ENCODE results near the gene TBC1D21. TPM values are rescaled to one million over a fixed set of nuclear protein-coding genes. Genes with fewer than 3 reads are reported as not detected.
A peak's percentile ranks its signal among the peaks of the same experiment; 100 is the strongest.

TBC1D21 gene
- total RNA-seq, 1 donor from 2014 or later: not detected

GRCh38 chr15:73844356-73844755 is 29.0 kb upstream of the TBC1D21 start:
- peaks cover 36% of the 10 kb centered on the region for H3K27me3 Mint-ChIP-seq (ENCODE audit: low read depth)

GRCh38 chr15:73845507-73845906 is 27.9 kb upstream of the TBC1D21 start:
- no peaks in the 10 kb centered on the region for H3K4me1 Mint-ChIP-seq
- no peak overlapping the region for H3K27ac Mint-ChIP-seq (ENCODE audit: unreplicated experiment)
- H3K4me3 Mint-ChIP-seq: no peak overlapping the region
- no peaks in the 10 kb centered on the region for H3K36me3 Mint-ChIP-seq (ENCODE audit: low read depth)
- no peak for DNase-seq (ENCODE audit: low read depth, low spot score)
- TF ChIP-seq, protein P1, sequence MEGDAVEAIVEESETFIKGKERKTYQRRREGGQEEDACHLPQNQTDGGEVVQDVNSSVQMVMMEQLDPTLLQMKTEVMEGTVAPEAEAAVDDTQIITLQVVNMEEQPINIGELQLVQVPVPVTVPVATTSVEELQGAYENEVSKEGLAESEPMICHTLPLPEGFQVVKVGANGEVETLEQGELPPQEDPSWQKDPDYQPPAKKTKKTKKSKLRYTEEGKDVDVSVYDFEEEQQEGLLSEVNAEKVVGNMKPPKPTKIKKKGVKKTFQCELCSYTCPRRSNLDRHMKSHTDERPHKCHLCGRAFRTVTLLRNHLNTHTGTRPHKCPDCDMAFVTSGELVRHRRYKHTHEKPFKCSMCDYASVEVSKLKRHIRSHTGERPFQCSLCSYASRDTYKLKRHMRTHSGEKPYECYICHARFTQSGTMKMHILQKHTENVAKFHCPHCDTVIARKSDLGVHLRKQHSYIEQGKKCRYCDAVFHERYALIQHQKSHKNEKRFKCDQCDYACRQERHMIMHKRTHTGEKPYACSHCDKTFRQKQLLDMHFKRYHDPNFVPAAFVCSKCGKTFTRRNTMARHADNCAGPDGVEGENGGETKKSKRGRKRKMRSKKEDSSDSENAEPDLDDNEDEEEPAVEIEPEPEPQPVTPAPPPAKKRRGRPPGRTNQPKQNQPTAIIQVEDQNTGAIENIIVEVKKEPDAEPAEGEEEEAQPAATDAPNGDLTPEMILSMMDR (conservative IDR thresholded peaks at IDR 0.05): no peak
- no peaks in the 10 kb centered on the region for H3K9me3 Mint-ChIP-seq
- peaks cover 34% of the 10 kb centered on the region for H3K27me3 Mint-ChIP-seq (ENCODE audit: low read depth)

More at GRCh38 chr15:73844356-73844755, 29.0 kb upstream of the TBC1D21 start:
- H3K27ac Mint-ChIP-seq (ENCODE audit: unreplicated experiment): no peak overlapping the region
- no peaks in the 10 kb centered on the region for H3K4me1 Mint-ChIP-seq
- H3K4me3 Mint-ChIP-seq: no peak overlapping the region
- no peaks in the 10 kb centered on the region for H3K36me3 Mint-ChIP-seq (ENCODE audit: low read depth)
- H3K9me3 Mint-ChIP-seq: no peaks in the 10 kb centered on the region
- TF ChIP-seq, protein P1 (conservative IDR thresholded peaks at IDR 0.05): no peak
- DNase-seq (ENCODE audit: low read depth, low spot score): no peak

DNA sequence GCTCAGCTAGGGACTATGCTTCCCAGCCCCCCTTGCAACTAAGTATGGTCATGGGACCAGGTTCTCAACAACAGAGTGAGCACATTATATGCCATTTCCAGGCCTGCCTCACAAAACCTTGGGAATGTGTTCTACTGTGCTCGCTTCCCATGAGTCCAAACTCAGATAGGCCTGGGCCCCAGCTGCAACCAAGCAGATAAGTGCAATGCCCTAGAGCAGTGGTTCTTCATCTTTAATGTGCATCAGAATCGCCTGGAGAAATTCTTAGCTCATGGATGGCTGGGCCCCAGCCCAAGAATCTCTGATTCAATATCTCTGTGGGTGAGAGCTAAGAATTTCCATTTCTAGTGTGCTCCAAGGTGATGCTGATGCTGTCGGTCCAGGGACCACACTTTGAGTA is 27.5 kb upstream of the TBC1D21 start:
- H3K27ac Mint-ChIP-seq (ENCODE audit: unreplicated experiment): no peak overlapping the region
- no peak overlapping the region for H3K4me3 Mint-ChIP-seq
- H3K4me1 Mint-ChIP-seq: no peaks in the 10 kb centered on the region
- H3K9me3 Mint-ChIP-seq: no peaks in the 10 kb centered on the region
- H3K27me3 Mint-ChIP-seq (ENCODE audit: low read depth): peaks cover 33% of the 10 kb centered on the region
- H3K36me3 Mint-ChIP-seq (ENCODE audit: low read depth): no peaks in the 10 kb centered on the region
- no peak for DNase-seq (ENCODE audit: low read depth, low spot score)
- TF ChIP-seq, protein P1 (conservative IDR thresholded peaks at IDR 0.05): no peak

- H3K36me3 Mint-ChIP-seq (ENCODE audit: low read depth): no peaks in the 10 kb centered on the region
- no peak overlapping the region for H3K27ac Mint-ChIP-seq (ENCODE audit: unreplicated experiment)
- DNase-seq (ENCODE audit: low read depth, low spot score): no peak
- TF ChIP-seq, protein P1 (conservative IDR thresholded peaks at IDR 0.05): no peak
- no peak overlapping the region for H3K4me3 Mint-ChIP-seq
- H3K27me3 Mint-ChIP-seq (ENCODE audit: low read depth): peaks cover 50% of the 10 kb centered on the region
- no peaks in the 10 kb centered on the region for H3K4me1 Mint-ChIP-seq
- H3K9me3 Mint-ChIP-seq: no peaks in the 10 kb centered on the region
These were observed 23.7 kb upstream of the TBC1D21 start for GRCh38 chr15:73849641-73850040.

DNA sequence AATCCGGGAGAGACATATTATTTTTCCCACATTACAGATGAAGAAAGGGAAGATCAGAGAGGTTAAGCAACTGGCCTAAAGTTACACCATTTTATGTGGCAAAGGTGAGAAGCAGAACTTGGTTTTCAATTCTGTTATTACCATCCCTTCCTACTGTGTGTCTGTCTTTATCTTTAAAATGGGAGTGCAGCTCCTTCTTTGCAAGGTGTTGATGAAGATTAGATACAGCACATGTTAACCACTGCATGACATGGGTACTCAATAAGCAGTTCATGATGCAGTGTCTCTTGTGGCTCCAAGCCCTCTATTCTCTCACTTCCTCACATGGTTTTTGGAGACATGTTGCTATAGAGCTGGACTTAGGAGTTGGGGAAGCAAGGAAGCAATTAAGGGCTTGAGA is 23.1 kb upstream of the TBC1D21 start:
- Mint-ChIP-seq H3K4me1 (no peaks in the 10 kb centered on the region), H3K4me3 (no peak overlapping the region), H3K27ac (ENCODE audit: unreplicated experiment) (no peak overlapping the region), H3K9me3 (no peaks in the 10 kb centered on the region), H3K36me3 (ENCODE audit: low read depth) (no peaks in the 10 kb centered on the region), H3K27me3 (ENCODE audit: low read depth) (peaks cover 53% of the 10 kb centered on the region)
- no peak for DNase-seq (ENCODE audit: low read depth, low spot score)
- TF ChIP-seq, protein P1 (conservative IDR thresholded peaks at IDR 0.05): no peak

DNA sequence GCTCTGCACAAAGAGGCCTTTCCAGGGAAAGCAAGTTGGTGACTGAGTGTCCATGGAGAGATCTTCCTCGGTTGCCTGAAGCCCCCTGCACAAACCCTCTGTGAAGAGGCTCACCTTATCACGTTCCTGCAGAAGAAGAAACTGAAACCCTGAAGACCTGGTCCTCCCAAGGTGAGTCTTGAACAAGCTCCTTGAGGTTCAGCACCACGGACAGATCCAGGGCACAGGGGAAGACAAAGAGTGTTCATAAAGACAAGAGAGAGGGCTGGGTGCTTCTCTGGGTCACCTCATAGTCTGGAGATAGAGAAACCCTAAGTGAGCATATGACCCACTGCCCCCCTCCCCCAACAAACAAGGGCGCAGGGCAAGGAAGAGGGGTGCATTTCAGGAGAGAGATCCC is 21.7 kb upstream of the TBC1D21 start:
- no peaks in the 10 kb centered on the region for H3K36me3 Mint-ChIP-seq (ENCODE audit: low read depth)
- no peak overlapping the region for H3K4me3 Mint-ChIP-seq
- TF ChIP-seq, protein P1 (conservative IDR thresholded peaks at IDR 0.05): no peak
- no peaks in the 10 kb centered on the region for H3K4me1 Mint-ChIP-seq
- peak; percentile 69 for DNase-seq (ENCODE audit: low read depth, low spot score)
- no peak overlapping the region for H3K27ac Mint-ChIP-seq (ENCODE audit: unreplicated experiment)
- H3K27me3 Mint-ChIP-seq (ENCODE audit: low read depth): peaks cover 65% of the 10 kb centered on the region
- H3K9me3 Mint-ChIP-seq: no peaks in the 10 kb centered on the region
